MM.1S (cell line): ENCODE data around the gene MINDY4.

Experiments
- EZH2 ChIP-seq: fragments of 300-600 bp; sonication (generic); optimal IDR thresholded peaks from 2 replicates; pipeline ENCODE3; 2017; ENCODE audit warnings: low read depth, mild to moderate bottlenecking, antibody characterized with exemption, low read length, mixed read lengths
- TF ChIP-seq, protein P1 (sequence below): fragments of 300-600 bp; sonication (generic); IDR thresholded peaks from 2 replicates; pipeline ENCODE4 v1.5.1; 2016; ENCODE audit warnings: antibody characterized with exemption, low read length, mixed read lengths

GRCh38 chr7:30785786-30786185 lies 14.6 kb downstream of the MINDY4 start:
- TF ChIP-seq, protein P1, sequence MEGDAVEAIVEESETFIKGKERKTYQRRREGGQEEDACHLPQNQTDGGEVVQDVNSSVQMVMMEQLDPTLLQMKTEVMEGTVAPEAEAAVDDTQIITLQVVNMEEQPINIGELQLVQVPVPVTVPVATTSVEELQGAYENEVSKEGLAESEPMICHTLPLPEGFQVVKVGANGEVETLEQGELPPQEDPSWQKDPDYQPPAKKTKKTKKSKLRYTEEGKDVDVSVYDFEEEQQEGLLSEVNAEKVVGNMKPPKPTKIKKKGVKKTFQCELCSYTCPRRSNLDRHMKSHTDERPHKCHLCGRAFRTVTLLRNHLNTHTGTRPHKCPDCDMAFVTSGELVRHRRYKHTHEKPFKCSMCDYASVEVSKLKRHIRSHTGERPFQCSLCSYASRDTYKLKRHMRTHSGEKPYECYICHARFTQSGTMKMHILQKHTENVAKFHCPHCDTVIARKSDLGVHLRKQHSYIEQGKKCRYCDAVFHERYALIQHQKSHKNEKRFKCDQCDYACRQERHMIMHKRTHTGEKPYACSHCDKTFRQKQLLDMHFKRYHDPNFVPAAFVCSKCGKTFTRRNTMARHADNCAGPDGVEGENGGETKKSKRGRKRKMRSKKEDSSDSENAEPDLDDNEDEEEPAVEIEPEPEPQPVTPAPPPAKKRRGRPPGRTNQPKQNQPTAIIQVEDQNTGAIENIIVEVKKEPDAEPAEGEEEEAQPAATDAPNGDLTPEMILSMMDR = no peak
- no peak for TF ChIP-seq EZH2
